HG03108 (cell line): ENCODE measurements around the gene MYO5A.

Source experiments
- ATAC-seq: cut with Tn5 transposase; IDR thresholded peaks from one replicate; pipeline ENCODE4 v1.9.1; 2021; ENCODE audit warnings: moderate library complexity; ENCODE audit not compliant: unreplicated experiment

The MYO5A gene

DNA sequence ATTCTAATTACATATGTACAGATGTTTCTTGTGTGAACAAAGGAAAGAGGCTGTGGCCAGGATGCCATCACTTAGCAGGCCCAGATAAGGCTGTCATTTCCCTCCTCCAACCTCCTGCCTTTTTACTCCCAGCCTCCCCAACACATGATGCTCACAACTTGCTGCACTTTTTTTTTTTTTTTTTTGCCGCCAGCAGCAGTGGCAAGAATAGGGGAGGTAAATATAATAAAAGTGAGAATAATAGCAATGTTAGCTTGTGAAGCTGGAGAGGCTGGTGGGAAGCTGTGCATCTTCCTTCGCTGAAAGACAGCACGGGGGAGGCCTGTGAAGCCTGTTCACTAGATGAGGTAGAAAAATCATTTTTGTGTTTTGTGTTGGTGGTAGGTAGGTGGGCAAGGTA is 190.6 kb downstream of the MYO5A start:
- ATAC-seq = no peak

DNA sequence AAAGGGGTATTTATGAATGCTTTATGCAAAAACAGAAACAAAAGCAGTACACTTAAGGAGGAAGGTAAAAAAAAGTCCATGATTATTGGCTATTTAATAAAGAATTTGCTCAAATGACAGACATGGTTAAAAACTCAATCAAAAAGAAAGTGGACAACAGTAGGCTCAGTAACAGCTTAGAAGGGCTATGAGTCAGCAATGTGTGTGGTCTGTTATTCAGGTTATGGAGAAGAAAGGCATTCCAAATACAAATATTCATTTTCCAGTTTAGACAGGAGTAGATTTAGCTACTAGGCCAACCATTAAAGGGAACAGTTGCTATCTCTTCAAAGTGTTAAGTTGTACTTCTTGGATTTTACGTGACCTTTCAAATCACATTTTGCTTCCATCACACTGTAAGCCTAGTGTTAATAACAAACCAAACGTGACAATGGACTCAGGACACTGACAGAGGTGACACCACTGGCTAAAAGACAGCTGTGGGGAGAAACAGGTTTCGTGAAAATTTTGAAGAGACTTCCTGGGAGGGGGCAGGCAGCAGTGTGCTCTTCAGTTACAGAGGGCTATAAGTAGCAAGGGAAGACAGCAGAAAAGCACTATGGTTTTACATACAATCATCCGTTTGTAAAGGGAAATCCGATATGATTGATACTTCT is 191.4 kb downstream of the MYO5A start:
- no peak for ATAC-seq

DNA sequence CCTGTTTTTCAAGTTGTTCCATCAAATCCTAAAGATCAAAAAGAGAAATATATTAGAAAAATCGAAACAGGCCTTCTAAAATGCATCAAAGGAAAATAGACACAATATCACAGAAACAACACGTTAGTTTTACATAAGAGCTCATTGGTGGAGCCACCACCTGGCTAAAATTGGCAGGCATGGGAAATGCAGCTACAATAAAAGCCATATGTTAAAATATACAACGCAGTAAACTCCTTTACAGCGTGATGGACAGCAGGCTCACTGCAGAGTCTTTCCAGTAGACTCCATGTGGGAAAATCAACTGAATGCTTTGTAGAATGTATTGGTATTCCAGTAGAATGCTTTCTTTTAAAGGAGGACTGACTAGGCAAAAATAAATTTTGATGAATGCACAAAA is 192.2 kb downstream of the MYO5A start:
- ATAC-seq = no peak

DNA sequence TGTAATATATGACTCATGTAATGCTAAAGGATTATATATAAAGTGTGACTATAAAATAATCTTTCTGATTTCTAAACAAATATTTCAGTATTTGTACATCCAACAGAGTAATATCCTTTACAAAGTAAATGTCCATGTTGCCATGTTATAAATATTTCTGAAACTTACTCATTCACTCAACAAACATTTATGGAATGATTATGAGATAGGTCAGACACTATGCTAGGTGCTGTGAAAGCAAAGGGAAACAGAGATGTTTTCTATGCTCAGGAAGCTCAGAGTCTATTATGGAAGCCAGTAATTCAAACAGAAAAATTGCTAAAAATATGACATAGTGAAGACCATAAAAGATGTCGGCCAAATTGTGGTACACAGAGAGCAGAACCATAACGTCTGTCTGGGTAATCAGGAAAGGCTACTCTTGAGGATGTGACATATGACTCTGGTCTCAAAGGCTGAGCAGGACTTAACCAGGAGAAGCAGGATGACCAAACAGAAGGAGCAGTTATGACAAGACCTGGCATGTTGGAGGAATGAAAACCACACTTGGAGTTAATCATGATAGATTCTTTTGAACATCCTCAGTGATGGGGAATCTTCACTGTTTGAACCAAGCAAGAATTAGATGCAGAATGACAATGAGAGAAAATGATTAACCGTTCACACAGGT is 194.1 kb downstream of the MYO5A start:
- no peak for ATAC-seq

DNA sequence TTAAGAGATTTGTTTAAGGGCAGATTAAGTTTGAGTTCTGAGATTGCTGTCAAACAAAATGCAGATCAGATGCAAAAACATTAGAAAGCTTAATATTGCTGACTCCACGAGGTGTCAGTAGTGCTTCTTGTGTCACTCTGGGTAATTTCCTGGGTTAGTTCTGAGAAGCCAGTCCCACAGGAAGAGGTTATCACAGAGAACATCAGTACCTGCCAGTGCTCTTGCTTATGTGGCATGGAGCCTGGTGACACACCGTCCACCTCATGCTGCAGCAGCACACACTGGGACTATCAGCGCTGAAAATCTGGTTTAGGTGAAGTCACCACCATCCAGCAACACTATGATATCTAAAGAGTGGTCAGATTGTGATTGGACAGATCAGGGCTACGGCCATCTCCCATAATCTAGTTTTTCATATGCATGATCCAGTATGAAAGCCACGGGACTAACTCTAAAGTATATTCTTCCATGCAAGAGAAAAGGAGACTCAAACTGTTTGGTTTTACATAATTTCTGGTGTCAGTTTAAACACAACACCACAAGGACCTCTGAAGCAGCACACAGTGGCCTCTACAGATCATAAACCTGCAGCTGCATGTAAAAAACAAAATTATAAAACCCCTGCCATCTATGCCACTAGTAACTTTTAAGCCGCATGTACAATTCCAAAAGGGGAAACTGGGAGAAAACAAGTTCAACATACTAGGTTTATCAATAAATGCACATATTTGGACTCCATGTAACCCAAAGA is 197.0 kb downstream of the MYO5A start:
- ATAC-seq = peak; percentile 90

DNA sequence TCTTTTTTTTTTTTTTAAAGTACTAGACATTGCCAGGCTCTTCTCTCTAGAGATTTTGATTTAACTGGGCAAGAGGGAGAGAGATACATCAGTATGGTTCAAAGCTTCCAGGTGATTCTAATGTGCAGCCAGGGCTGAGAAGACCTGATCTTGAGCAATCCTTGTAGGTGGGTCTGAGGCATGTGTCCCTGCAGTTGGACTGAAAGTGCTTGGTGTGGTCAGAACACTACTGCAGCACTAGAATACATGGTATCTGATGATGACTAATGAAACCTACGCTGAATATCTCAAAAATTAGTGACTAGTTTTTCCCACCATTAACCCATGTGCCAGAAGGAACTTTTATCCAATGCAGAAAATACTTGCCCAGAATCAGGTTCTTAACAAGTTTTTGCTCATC is 198.7 kb downstream of the MYO5A start:
- no peak for ATAC-seq

DNA sequence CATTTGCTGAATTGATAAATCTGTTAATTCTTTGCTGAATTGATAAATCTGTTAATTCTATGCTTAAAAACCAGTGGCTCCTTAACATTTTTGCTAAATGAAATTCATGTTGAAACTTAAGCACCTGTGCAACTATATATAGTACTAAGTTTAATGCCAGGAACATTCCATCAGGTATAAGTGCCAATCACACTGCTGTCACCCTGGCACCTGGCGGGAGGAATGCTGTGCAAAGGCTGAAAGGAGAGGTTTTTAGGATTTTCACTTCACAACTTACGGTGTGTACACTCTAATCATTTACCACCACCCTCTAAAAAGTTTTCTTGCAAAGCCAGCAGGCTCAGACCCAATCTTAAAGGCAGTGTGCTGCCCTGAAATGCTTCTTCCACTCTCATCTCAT is 199.5 kb downstream of the MYO5A start:
- ATAC-seq = no peak

DNA sequence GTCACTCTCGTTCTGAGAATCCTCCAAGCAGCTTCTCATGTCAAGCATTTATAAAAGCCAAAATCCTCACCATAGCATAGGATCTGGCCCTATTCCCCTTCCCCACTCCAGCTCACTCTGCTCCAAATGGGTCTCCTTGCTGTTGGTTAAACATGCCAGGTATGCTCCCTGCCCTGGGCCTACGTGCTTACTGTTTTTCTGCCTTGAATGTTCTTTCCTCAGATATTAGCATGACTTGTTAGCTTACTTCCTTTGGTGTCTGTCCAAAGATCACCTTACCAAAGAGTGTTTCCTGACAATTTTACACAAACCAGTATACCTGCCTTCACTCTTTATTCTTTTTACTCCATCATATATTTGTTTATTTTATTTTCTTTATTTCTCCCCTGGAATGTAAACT is 200.0 kb downstream of the MYO5A start:
- ATAC-seq = no peak

DNA sequence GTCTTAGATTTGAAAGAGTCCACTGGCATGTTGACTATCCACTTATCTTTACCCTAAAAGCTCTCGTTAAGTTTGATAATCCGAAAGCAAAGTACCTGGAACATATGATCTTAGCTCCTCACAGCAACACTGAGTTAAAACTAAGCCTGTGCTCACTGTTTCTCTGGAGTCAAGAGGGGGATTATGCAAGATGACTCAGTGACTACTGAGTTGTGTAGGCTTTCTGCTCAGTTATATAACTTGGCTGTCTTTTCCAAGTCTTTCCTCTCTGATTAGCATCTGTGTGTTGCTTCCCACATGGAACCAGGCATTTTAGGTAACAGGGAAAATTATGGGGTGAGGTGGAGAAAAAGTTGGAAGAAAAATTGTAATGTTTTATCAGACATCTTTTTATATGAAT is 201.9 kb downstream of the MYO5A start:
- no peak for ATAC-seq

DNA sequence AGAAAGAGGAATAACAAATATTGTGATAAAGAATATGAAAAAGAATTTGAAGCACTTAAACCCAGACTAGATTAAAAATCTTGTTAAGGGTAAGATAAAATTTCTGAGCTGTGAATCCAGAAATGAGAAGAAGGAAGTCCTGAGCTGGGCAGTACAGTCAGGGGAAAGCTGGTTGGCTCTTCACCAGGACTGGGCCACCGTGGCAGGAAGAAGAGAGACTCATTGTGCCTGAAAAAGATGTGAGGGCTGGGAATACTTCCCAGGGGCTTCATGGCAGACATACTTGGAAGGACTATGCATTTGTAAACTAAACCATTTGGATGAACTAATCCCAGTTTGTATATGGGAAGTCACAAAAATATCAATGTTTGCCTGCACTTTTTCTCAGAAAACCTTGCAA is 204.6 kb downstream of the MYO5A start:
- no peak for ATAC-seq

DNA sequence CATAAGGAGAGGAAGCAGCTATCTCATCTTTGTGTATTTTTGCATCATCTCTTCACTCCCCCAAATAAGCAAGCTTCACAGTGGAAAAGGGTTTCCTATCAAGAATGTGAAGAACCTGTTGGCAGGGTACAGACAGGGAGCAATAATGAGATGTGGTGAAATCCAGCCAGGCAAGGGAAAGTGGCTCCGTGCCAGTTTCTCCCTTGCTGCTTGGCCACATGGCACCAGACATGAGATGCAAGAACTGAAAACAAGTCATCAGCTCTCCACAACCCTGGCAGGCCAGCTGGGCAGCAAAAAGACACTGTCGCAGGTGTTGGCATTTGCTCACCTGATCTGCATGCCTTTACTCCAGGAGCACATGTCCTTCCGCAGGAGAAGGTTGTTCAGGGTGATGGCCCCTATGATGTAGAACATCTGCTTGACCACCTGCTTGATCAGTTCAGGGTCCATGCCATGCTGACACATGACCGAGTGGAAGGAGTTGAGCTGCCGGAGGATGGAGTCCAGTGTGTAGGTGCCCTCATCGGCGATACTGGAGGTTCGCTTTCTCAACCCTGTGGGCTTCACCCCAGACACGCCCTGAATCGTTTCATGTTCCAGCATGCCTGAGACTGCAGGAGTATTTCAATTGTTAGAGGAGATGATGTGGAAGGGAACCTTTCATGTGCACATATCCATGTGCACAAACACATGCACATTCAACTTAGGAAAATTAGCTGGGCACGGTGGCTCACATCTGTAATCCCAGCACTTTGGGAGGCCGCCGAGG is 209.8 kb downstream of the MYO5A start:
- ATAC-seq = no peak

DNA sequence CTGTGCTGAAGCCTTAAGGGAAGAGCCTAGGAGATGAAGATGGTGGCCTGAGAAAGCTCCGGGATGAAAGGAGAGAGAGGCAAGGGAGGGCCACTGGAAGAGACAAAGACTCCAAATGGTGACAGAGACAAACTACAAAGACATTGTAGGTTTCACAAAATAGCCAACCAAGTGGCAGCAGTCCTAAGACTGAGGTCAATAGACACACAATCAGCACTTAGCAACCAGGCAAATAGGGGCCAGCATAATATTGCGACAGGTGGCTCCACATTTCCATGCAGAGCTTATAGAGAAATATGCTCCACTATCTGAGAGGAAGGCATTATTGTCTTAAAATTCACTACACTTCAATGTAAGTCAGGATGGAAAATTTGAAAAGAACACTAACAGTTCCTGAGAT is 211.0 kb downstream of the MYO5A start:
- ATAC-seq = no peak

DNA sequence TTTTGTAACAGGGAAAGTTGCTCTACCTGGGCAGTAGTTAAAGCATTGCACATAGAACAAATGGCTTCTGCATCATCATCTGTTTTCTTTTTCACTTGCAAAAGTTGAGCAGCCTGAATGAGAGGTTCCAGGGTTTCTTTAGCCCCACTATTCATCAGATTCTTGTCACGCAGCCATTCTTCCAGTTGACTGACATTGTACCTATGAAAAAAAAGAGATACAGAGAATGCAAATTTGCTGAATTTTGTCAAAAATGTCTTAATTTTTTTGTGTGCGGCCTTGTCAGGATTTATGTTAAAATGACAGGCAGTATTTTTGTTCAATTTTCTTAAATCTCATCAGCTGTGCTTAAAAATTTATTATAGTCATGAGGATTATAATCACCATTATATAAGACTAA is 211.7 kb downstream of the MYO5A start:
- no peak for ATAC-seq

DNA sequence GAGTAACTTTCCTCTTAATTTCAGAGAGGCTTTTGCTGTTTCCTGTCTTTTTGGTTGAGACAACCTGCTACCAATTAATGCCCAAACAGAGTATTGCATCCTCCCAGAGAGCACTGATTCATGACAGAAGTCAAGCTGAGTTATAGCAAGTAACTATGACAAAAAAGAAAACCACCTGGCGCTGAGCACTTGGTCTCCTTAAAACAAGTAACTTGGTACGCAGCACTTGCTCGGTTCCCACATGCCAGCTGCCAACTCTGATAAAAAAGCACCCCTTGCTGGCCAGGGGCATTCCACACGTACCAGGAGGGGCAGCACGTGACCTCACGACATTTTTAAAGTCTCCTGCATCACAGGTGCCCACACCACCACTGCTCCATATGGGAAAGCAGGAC is 219.5 kb downstream of the MYO5A start:
- peak; percentile 70 for ATAC-seq

DNA sequence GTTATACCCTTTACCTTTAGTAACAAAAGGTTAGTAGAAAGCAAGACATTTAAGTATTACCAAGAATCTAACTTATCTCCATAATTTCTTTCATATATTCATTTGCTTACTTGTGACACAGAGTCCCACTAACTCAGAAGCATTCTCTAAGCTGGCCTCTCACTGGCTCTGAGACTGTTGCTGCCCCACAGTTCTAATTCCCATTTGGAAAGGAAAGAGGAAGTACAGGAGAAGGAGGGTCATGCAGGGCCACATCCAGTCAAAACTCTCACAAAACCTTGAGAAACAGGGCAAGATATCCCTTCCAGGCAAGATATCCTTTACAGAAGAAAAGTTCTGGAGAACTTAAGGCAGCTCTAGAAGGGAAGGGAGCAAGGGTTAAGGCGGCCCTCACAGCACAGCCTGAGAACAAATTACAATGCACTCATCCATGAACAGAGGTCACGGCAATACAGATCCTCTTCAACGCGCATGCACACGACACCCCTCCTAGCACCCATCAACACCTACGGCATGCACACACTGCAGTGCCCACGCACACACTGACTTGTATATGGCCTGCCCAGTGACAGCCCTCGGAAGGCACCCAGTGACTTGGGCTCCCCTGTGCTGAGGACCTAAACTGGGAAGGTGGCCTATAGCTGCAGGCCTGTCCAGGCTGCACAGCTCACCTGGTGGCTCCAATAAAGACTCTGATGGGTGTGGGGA is 220.1 kb downstream of the MYO5A start:
- peak; percentile 53 for ATAC-seq

DNA sequence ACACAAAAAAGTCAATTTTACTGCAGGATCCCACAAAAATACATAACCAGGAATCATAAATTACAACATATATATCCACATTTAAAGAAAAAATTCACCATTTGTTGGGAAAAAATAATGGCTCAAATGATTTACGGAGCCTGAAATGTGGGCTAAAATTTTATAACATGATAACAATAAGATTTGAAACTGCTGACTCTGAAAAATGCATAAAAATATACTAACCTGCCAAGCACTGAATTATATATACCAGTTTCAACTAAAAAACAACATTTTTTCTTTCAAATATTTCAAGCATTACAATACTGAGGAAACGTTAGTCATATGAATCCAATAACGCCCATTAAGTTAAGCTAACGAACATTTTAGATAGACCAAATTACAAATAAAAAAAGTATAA is 220.8 kb downstream of the MYO5A start:
- ATAC-seq = no peak

DNA sequence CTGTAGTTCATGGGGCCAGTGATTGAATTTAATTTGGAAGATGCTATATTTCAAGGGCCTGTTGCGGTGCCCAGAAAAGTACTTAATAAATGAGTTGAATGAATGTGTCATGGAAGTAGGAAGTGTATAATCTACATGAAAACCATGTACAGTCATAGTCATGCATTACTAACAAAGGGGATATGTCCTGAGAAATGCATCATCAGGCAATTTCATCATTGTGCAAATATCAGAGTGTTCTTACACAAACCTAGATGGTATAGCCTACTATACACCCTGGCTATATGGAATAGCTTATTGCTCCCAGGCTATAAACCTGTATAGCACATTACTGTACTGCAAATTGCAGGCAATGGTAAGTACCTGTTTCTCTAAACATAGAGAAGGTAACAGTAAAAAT is 222.4 kb downstream of the MYO5A start:
- no peak for ATAC-seq

DNA sequence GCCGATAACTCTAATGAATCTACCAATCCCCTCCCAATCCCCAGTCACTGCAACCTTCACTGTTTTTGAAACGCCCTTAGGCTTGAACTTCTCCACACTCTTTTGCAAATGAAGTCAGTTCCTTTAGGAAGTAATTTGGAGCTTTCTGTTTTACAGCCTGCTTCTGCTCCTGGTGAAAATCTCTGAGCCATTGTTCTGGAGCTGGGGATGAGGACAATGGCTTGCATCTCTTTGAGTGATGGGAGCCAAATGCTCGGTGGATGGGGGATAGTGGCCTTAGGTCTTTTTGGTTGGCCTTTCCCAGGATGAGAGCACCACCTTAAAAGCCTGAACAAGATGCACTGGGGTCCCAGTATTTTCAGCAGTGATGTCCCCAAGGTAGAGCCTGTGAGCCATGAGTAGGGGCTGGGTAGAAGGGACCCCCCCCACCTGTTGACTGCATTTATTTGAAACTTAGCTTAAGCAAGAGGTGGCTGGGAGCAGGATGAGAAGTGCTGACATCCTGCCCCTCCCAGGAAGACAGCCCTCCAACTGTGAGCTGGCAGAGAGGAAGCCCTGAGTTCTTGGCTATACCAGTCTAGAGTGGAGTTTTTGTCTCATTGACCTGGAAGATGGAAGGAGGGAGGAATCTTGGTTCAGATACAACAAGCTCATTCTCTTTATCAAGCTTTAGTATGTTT is 225.4 kb downstream of the MYO5A start:
- no peak for ATAC-seq

DNA sequence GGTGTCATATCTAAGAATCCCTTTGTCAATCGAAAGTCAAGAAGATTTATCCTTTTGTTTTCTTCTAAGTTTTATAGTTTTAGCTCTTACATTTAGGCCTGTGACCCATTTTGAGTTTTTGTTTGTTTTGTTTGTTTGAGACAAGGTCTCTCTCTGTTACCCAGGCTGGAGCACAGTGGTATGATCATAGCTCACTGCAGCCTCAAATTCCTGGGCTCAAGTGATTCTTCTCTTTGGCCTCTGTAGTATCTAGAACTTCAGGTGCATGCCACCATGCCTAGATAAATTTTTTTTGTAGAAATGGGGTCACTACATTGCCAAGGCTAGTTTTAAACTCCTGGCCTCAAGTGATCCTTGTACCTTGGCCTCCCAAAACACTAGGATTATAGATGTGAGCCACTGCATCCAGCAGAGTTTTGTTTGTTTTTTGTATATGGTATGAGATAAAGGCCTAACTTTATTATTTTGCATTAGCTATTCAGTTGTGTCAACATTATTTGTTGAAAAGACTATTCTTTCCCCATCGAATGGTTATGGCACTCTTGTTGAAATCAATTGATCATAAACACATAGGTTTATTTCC is 227.3 kb downstream of the MYO5A start:
- no peak for ATAC-seq

DNA sequence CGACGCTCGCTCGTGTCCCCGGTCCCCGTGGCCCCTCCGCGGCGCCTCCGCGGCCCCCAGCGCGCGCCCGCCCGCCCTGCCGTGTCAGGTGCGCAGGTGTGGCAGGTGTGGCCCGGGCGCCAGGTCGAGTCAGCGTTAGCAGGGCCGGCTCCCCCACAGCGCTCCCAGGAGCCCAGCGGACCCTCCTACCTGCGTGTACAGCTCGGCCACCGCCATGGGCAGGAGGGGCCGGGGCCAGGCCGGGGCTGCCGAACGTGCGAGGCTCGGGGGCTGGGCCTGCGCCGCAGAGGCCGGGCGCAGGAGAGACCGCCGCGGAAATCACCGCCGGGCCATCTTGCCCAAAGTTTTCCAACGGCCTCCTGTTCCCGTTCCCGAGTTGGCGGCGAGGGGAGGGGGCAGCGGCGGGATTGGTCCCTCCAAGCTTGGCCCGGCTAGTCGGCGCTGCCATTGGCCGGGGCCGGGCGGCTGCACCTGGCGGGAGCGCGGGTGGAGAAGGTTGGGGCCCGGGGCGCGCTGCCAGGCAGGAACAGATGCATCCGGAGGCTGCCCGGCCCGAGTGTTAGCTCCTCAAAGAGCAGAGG is 233.2 kb downstream of the MYO5A start, which contains the start of gene MYO5C:
TSS of gene MYO5C (minus strand) at position 384 of the 581 bp plus-strand sequence. CDS start at position 216, 168 bp downstream.
- no peak for ATAC-seq
